ENCODE measurements around the gene HAVCR2. TPM values are rescaled to one million over a fixed set of nuclear protein-coding genes. Genes with fewer than 3 reads are reported as not detected.
A peak's percentile ranks its signal among the peaks of the same experiment; 100 is the strongest.

HAVCR2 gene
- total and polyA plus RNA-seq, 12 donors, result 0.76 to 14.9 (median 1.7) TPM

- Histone ChIP-seq H3K9me3 (no peaks in the 10 kb centered on the region), H3K36me3 (no peaks in the 10 kb centered on the region), H3K4me1 (peaks cover 0 to 13% (median 0%) of the 10 kb centered on the region in 9 donors), H3K27ac (no peak overlapping the region), H3K27me3 (no peaks in the 10 kb centered on the region), H3K4me3 (no peak overlapping the region)
- intact Hi-C loops (cut with DNase I), result no loop called here
- no peak for TF ChIP-seq CTCF (IDR thresholded peaks at IDR 0.05)
- WGBS, 2 donors, result 77 to 79% methylated on average over 2 of the region's 2 CpGs
- no peak for DNase-seq
- ATAC-seq, result no peak
These were observed 28.6 kb downstream of the HAVCR2 start for GRCh38 chr5:157080286-157080685.

GRCh38 chr5:157076558-157076957 is 32.3 kb downstream of the HAVCR2 start:
- no peak overlapping the region for H3K27ac ChIP-seq
- no peaks in the 10 kb centered on the region for H3K27me3 ChIP-seq
- H3K9me3 ChIP-seq, result no peaks in the 10 kb centered on the region
- WGBS, 2 donors, result 52 to 65% methylated on average over 4 of the region's 4 CpGs
- no peak overlapping the region for H3K4me3 ChIP-seq
- intact Hi-C loops (cut with DNase I), result no loop called here
- no peak for TF ChIP-seq CTCF (IDR thresholded peaks at IDR 0.05)
- DNase-seq, result no peak
- H3K4me1 ChIP-seq, result peaks cover 0 to 13% (median 0%) of the 10 kb centered on the region in 9 donors
- H3K36me3 ChIP-seq, result no peaks in the 10 kb centered on the region
- ATAC-seq, result peak in 3 of 8 donors; percentile 42 to 51 (median 43)

GRCh38 chr5:157072508-157072907 is 36.3 kb downstream of the HAVCR2 start:
- no peak for TF ChIP-seq CTCF (IDR thresholded peaks at IDR 0.05)
- Histone ChIP-seq H3K4me3 (no peak overlapping the region), H3K36me3 (no peaks in the 10 kb centered on the region), H3K4me1 (peaks cover 0 to 13% (median 0%) of the 10 kb centered on the region in 9 donors), H3K27ac (no peak overlapping the region), H3K27me3 (no peaks in the 10 kb centered on the region), H3K9me3 (no peaks in the 10 kb centered on the region)
- WGBS, 2 donors, result 67 to 79% methylated on average over 3 of the region's 3 CpGs
- ATAC-seq (no peak), DNase-seq (no peak)
- intact Hi-C loops (cut with DNase I), result no loop called here

GRCh38 chr5:157069949-157070348 is 38.9 kb downstream of the HAVCR2 start:
- intact Hi-C loops (cut with DNase I), result no loop called here
- Histone ChIP-seq H3K36me3 (no peaks in the 10 kb centered on the region), H3K27ac (no peak overlapping the region), H3K4me3 (no peak overlapping the region), H3K27me3 (no peaks in the 10 kb centered on the region), H3K9me3 (no peaks in the 10 kb centered on the region), H3K4me1 (no peaks in the 10 kb centered on the region)
- ATAC-seq (no peak), DNase-seq (no peak)
- WGBS, 2 donors, result 83 to 89% methylated on average over 3 of the region's 3 CpGs
- no peak for TF ChIP-seq CTCF (IDR thresholded peaks at IDR 0.05)
